GM12875 (cell line): Measurements from ENCODE around the gene SIK3.
A peak's percentile ranks its signal among the peaks of the same experiment; 100 is the strongest.

ENCODE experiments used
- H3K4me3 ChIP-seq: one replicate; pipeline ENCODE4 v1.5.1; 2011; ENCODE audit warnings: low read depth, low read length, control low read depth
- CTCF ChIP-seq: IDR thresholded peaks from 2 replicates; pipeline ENCODE4 v1.5.1; 2011; ENCODE audit warnings: low read depth, mild to moderate bottlenecking, control low read depth, inconsistent platforms, low read length, moderate library complexity, borderline replicate concordance; ENCODE audit not compliant: insufficient read depth

The SIK3 gene

DNA sequence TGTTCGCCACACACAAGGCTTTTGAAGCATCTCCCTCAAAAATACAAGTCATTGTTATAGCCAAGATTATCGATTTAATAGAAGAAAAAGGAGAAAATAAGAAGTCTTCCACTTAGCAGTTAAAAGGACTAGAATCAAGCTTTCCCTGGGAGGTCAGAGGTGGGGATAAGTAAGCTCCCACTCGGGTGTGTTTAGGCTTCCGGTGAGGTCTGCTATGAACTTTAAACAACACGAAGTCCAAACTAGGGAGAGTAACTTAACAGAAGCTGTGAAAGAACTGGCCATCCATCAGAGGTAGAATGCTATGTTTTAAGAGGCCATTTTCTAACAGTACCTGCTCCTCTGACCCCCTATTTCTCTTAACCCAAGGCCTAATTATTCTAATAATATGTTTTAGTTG lies 169.4 kb downstream of the SIK3 start:
- H3K4me3 ChIP-seq = no peak overlapping the region
- no peak for TF ChIP-seq CTCF

GRCh38 chr11:116928102-116928777 lies 170.0 kb downstream of the SIK3 start:
- TF ChIP-seq CTCF = no peak
- H3K4me3 ChIP-seq = no peak overlapping the region

DNA sequence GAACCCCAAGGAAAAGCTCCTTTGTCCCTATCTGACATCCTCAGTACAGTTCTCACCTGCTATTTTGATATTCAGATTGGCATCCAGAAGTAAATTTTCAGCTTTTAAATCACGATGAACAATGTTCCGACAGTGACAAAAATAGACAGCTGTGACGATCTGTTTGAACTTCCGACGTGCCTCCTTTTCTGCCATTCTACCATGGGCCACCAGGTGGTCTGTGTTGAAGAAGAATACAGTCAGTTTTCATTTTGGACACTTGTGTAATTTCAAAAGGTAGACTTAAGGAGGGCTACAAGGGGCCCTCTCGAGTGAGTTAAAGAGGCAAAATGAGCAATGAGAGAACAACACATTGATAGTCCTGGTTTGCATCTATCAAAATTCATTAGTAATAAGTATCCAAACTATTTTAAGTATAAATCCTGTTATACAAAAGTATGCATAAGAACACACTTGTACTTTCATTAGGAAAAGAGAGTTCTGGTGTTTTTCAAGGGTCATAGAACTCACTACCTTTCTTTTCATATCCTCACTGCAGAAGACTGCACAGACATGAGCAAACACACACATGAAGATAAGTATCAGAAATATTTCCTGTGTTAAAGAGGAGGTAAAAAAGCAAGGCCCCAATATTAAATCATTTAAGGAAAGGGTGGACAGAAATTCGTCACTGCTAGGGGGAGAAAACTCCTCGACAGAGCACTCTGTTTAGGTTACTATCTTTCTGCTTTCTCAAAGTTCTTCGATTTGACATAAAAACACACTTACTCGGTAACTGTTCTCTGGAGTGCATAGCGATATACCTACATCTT lies 170.9 kb downstream of the SIK3 start:
- peak; percentile 55; the same call in 1 of the 2 replicates for TF ChIP-seq CTCF
- no peak overlapping the region for H3K4me3 ChIP-seq

DNA sequence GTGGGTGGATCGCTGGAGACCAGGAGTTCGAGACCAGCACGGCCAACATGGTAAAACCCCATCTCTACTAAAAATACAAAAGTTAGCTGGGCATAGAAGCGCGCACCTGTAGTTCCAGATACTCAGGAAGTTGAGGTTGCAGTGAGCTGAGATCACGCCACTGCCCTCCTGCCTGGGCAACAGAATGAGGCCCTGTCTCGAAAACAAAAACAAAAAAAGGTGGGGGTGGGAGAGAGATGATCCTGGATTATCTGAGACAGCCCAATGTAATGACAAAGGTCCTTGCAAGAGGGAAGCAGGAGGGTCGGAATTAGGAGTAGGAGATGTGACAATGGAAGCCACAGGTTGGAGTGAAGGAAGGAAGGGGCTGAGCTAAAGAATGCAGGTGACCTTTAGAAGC lies 173.2 kb downstream of the SIK3 start:
- TF ChIP-seq CTCF = no peak

DNA sequence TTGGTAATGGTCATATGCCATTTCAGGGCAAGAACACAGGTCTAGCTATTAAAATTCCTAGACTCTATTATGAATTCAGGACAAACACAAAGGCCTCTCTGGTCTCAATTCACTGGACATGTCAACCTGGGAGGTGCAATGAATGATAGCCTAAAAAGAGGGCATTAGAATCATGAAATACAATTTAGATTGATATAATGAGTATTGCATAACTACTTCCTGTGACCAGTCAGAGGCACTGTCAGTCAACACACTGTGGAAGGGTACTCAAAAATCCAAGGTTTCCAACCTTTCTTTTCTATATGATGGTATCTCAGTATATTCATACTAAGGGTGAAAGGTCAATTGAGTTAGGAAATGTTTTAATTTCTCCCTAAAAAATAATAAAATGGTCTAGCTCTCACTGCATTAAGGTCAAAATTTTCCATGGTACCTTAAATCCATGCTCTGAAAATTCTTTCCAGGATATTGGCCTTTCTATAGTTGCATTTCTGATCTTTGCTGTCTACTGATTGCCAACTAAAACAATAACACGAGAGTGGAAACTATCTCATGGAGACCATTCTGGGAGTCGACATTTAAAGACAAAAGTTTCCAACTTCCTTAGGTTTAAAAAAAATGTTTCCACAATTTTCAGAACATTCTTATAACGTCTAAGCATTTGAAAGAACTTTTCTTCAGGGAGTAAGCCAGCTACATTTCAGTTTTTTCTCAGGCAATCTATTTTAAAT lies 179.1 kb downstream of the SIK3 start:
- TF ChIP-seq CTCF = no peak
- H3K4me3 ChIP-seq = no peak overlapping the region

More for the DNA sequence above, 173.2 kb downstream of the SIK3 start:
- H3K4me3 ChIP-seq = no peak overlapping the region

DNA sequence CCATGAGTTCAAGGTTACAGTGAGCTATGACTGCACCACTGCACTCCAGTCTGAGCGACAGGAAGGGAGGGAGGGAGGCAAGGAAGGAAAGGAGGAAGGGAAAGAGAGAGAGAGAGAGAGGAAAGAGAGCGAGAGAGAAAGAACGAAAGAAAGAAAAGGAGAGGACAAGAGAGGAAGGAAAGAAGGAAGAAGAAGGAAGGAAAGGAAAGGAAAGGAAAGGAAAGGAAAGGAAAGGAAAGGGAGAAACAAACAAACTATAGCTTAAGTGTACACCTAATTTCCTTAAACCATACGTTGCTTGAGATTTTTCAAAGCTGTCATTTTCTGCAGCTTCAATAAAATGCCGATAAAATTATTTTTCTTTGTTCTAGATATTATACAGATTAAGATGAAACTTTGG lies 180.6 kb downstream of the SIK3 start:
- H3K4me3 ChIP-seq = no peak overlapping the region
- no peak for TF ChIP-seq CTCF
